ENCODE results near the gene ABHD5.

DNA sequence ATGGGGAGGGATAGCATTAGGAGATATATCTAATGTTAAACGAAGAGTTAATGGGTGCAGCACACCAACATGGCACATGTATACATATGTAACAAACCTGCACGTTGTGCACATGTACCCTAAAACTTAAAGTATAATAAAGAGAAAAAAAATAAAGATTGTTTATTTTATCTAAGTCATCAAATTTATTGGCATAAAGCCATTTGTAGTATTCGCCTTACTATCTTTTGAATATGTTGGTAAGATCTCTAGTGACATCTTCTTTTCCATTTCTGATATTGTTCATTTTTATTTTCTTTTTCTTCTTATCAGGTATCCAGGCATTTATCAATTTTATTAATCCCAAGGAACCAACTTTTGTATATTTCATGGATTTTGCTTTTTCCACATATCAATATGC, 5.8 kb upstream of the ABHD5 start:
- TF ChIP-seq RFX5 (IDR thresholded peaks at IDR 0.05; ENCODE audit: low read depth, low read length) (no peak), SMC3 (IDR thresholded peaks at IDR 0.05; ENCODE audit: borderline replicate concordance, low read length) (no peak), POLR2A (IDR thresholded peaks at IDR 0.05; ENCODE audit: low read depth, low read length) (no peak), FOXM1 (IDR thresholded peaks at IDR 0.05; ENCODE audit: low read depth, low read length) (no peak)
- TF ChIP-seq, protein P1, sequence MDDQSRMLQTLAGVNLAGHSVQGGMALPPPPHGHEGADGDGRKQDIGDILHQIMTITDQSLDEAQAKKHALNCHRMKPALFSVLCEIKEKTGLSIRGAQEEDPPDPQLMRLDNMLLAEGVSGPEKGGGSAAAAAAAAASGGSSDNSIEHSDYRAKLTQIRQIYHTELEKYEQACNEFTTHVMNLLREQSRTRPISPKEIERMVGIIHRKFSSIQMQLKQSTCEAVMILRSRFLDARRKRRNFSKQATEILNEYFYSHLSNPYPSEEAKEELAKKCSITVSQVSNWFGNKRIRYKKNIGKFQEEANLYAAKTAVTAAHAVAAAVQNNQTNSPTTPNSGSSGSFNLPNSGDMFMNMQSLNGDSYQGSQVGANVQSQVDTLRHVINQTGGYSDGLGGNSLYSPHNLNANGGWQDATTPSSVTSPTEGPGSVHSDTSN (IDR thresholded peaks at IDR 0.05; ENCODE audit: insufficient replicate concordance, low read depth, low read length) = no peak

Data from GM12878 (cell line).